H1 (cell line): Measurements from ENCODE around the gene NFAT5. TPM values are rescaled to one million over a fixed set of nuclear protein-coding genes. Genes with fewer than 3 reads are reported as not detected.

Experiments used
- CTCF ChIA-PET: fragments of 300-600 bp; sonication (Branson Sonifier 250); formaldehyde crosslinking; loops from one replicate; lab custom pipeline; 2021; ENCODE audit not compliant: partially characterized antibody; lab: Charles Lee
- POLR2A ChIA-PET: fragments of 300-600 bp; sonication (Branson Sonifier 250); formaldehyde crosslinking; loops from one replicate; lab custom pipeline; 2021; ENCODE audit warnings: inconsistent platforms; ENCODE audit not compliant: partially characterized antibody; lab: Charles Lee
- DNase-seq, 2 experiments: peaks; one replicate each; pipeline versions ENCODE4 v3.0.0 to v3.0.0-alpha.2; 2010 to 2022; ENCODE audit warnings: low spot score in 2 of 2, low read depth in 1 of 2, mixed read lengths in 1 of 2
- FAIRE-seq: peaks from 2 replicates; lab custom pipeline; 2011; peaks lifted over from hg19 to GRCh38; lab: Jason Lieb, UNC
- H2AFZ ChIP-seq: 2 replicates; pipeline ENCODE4 v1.8.1; 2012; ENCODE audit warnings: low read length, inconsistent platforms
- H2AK5ac ChIP-seq: 2 replicates; pipeline ENCODE4 v1.6.1; 2013; ENCODE audit warnings: low read depth, low read length
- H2BK120ac ChIP-seq: replicated peaks from 2 replicates; pipeline ENCODE3; 2013; ENCODE audit warnings: low read depth, low read length, inconsistent platforms
- H2BK12ac ChIP-seq: 2 replicates; pipeline ENCODE4 v1.6.1; 2013; ENCODE audit warnings: low read depth, low read length
- H2BK15ac ChIP-seq: 2 replicates; pipeline ENCODE4 v1.6.1; 2013; ENCODE audit warnings: low read length
- H2BK20ac ChIP-seq: 2 replicates; pipeline ENCODE4 v1.6.1; 2013; ENCODE audit warnings: low read length
- H2BK5ac ChIP-seq: 2 replicates; pipeline ENCODE4 v1.6.1; 2013; ENCODE audit warnings: low read depth, low read length
- H3K14ac ChIP-seq: 2 replicates; pipeline ENCODE4 v1.6.1; 2013; ENCODE audit warnings: inconsistent platforms; ENCODE audit not compliant: insufficient read length
- H3K18ac ChIP-seq: 2 replicates; pipeline ENCODE4 v1.6.1; 2013; ENCODE audit warnings: low read length; ENCODE audit errors: extremely low read depth
- H3K23ac ChIP-seq: 2 replicates; pipeline ENCODE4 v1.6.1; 2013; ENCODE audit warnings: inconsistent platforms; ENCODE audit not compliant: insufficient read length
- H3K23me2 ChIP-seq: 2 replicates; pipeline ENCODE4 v1.6.1; 2013; ENCODE audit warnings: low read depth, low read length
- H3K27ac ChIP-seq: 2 replicates; pipeline ENCODE4 v1.6.1; 2011; ENCODE audit warnings: low read depth, low read length, inconsistent platforms
- H3K27me3 ChIP-seq, 4 experiments: replicated peaks in 1 of 4; 1 replicate in 1 of 4; 2 replicates in 3 of 4; pipeline versions ENCODE4 v1.6.1 to v1.8.1; 2011 to 2013; ENCODE audit warnings: low read length in 3 of 4, mild to moderate bottlenecking in 3 of 4, inconsistent platforms in 2 of 4, mixed read lengths in 2 of 4, moderate library complexity in 1 of 4; ENCODE audit not compliant: control insufficient read depth in 3 of 4, insufficient read depth in 3 of 4; ENCODE audit errors: extremely low read depth in 1 of 4
- H3K36me3 ChIP-seq, 4 experiments: 2 replicates each; pipeline versions ENCODE4 v1.6.1 to v1.8.1; 2011 to 2013; ENCODE audit warnings: mild to moderate bottlenecking in 4 of 4, low read length in 3 of 4, moderate library complexity in 2 of 4, control low read depth in 1 of 4, inconsistent platforms in 1 of 4; ENCODE audit not compliant: insufficient read depth in 4 of 4, control insufficient read depth in 2 of 4
- H3K4ac ChIP-seq: replicated peaks from 2 replicates; pipeline ENCODE3; 2013; ENCODE audit warnings: low read length, low read depth, mixed read lengths, inconsistent platforms; ENCODE audit not compliant: insufficient read length
- H3K4me1 ChIP-seq, 4 experiments: replicated peaks in 1 of 4; 1 replicate in 1 of 4; 2 replicates in 3 of 4; pipeline versions ENCODE4 v1.6.1 to v1.8.1; 2011 to 2013; ENCODE audit warnings: low read length in 3 of 4, inconsistent platforms in 2 of 4, mixed read lengths in 1 of 4; ENCODE audit not compliant: insufficient read depth in 4 of 4, control insufficient read depth in 3 of 4
- H3K4me2 ChIP-seq, 2 experiments: 2 replicates each; pipeline versions ENCODE4 v1.6.1 to v1.8.1; 2011 to 2013; ENCODE audit warnings: low read depth in 2 of 2, low read length in 2 of 2, control low read depth in 1 of 2, inconsistent platforms in 1 of 2, mild to moderate bottlenecking in 1 of 2; ENCODE audit not compliant: insufficient read depth in 1 of 2
- H3K4me3 ChIP-seq, 4 experiments: fragments of 200-600, 300-600 bp in 1 of 4; sonication (generic), shearing (Covaris generic), sonication (Bioruptor Twin) in 1 of 4; 2 replicates each; pipeline versions ENCODE4 v1.5.1 to v1.8.1; 2011 to 2016; ENCODE audit warnings: low read length in 4 of 4, low read depth in 3 of 4, control low read depth in 2 of 4, inconsistent platforms in 2 of 4, mild to moderate bottlenecking in 2 of 4, mixed read lengths in 1 of 4, moderate library complexity in 1 of 4; ENCODE audit not compliant: insufficient read depth in 2 of 4; ENCODE audit errors: extremely low read depth in 1 of 4
- H3K56ac ChIP-seq: replicated peaks from 2 replicates; pipeline ENCODE3; 2013; ENCODE audit warnings: low read depth, mild to moderate bottlenecking, mixed read lengths, low read length, inconsistent platforms; ENCODE audit not compliant: insufficient read length
- H3K79me1 ChIP-seq: 2 replicates; pipeline ENCODE4 v1.6.1; 2013; ENCODE audit warnings: low read depth, low read length, control low read depth
- H3K79me2 ChIP-seq, 2 experiments: 2 replicates each; pipeline versions ENCODE4 v1.6.1 to v1.8.1; 2012 to 2013; ENCODE audit warnings: low read length in 2 of 2, mild to moderate bottlenecking in 2 of 2, inconsistent platforms in 1 of 2; ENCODE audit not compliant: insufficient read depth in 2 of 2, control insufficient read depth in 1 of 2
- H3K9ac ChIP-seq, 4 experiments: replicated peaks in 1 of 4; 1 replicate in 1 of 4; 2 replicates in 3 of 4; pipeline versions ENCODE4 v1.6.1 to v1.8.1; 2011 to 2013; ENCODE audit warnings: low read depth in 3 of 4, low read length in 3 of 4, control low read depth in 2 of 4, mild to moderate bottlenecking in 2 of 4, moderate library complexity in 2 of 4, inconsistent platforms in 1 of 4; ENCODE audit errors: extremely low read depth in 1 of 4
- H3K9me3 ChIP-seq, 2 experiments: 2 replicates each; pipeline versions ENCODE4 v1.6.1 to v1.8.1; 2012 to 2013; ENCODE audit warnings: mild to moderate bottlenecking in 2 of 2, moderate library complexity in 2 of 2, control low read depth in 1 of 2, inconsistent platforms in 1 of 2, low read depth in 1 of 2, low read length in 1 of 2, mixed read lengths in 1 of 2; ENCODE audit not compliant: insufficient read depth in 2 of 2
- H4K20me1 ChIP-seq, 2 experiments: replicated peaks in 1 of 2; 2 replicates each; pipeline versions ENCODE3 to v1.8.1; 2011 to 2013; ENCODE audit warnings: inconsistent platforms in 2 of 2, low read length in 2 of 2, mild to moderate bottlenecking in 1 of 2; ENCODE audit not compliant: insufficient read depth in 2 of 2, control insufficient read depth in 1 of 2
- H4K5ac ChIP-seq: 2 replicates; pipeline ENCODE4 v1.6.1; 2013; ENCODE audit warnings: low read length, low read depth, mixed read lengths, inconsistent platforms; ENCODE audit not compliant: insufficient read length
- H4K8ac ChIP-seq: 2 replicates; pipeline ENCODE4 v1.8.0; 2013; ENCODE audit warnings: mild to moderate bottlenecking, moderate library complexity, low read length, inconsistent platforms; ENCODE audit not compliant: insufficient read depth; ENCODE audit errors: extremely low read depth
- H4K91ac ChIP-seq: replicated peaks from 2 replicates; pipeline ENCODE3; 2013; ENCODE audit warnings: low read length, mixed read lengths, inconsistent platforms; ENCODE audit not compliant: insufficient read length
- CBX5 ChIP-seq: fragments of 300-800, 300-1000 bp; sonication (generic); IDR thresholded peaks from 2 replicates; pipeline ENCODE4 v1.7.1; 2016; ENCODE audit warnings: antibody characterized with exemption, low read length, low read depth
- polyA plus RNA-seq, 7 experiments: library from polyadenylated mRNA; depleted of rRNA in 3 of 7; stranded (reverse) in 5 of 7; unstranded in 2 of 7; fragments of >200 nt in 5 of 7; fragments of 200-250 nt in 2 of 7; gene quantifications; 1 replicate in 5 of 7; 2 replicates in 1 of 7; 4 replicates in 1 of 7; pipeline versions ENCODE4 v1.2.1 to v1.2.3, GENCODE V29; 2011 to 2013; ENCODE audit warnings: missing spikeins in 2 of 7, mixed read lengths in 2 of 7
- total RNA-seq: library from RNA; stranded (reverse); fragmentation: NEBNext Ultra II Directional; extraction: Animal tissue kit (Norgen Biotek cat#: 25700); gene quantifications from 2 replicates; pipeline ENCODE4 v1.2.1, GENCODE V29; 2021

NFAT5 gene
- total and polyA plus RNA-seq, 2 of the 8 experiments (the other 6 are each of a cell fraction or from before 2014, with no cell fraction given): 8.9 to 29.0 TPM

DNA sequence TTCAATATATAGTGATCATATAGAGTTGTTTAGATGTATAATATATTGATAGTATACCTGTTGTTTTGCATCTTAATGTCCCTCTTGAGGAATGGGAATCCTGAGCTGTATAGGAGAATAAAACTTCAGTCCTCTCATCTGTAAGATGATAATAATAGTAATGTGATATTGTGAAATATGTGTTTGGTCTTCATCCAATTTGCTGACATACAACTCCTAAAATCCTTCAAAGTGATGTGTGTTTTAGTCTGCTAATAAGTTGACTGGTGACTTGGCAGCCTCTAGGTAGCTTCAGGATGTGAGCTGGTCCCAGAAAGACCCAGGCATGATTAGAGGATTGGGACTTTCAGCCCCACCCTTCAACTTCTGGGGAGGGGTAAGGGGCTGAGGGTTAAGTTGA, 22.8 kb upstream of the NFAT5 start:
- POLR2A ChIA-PET: interaction anchor here (1.5 kb wide), 1 partner anchor 10 kb away, joined by 4 read pairs; no protein-coding TSS in a partner anchor
- no peaks in the 10 kb centered on the region for H4K20me1 ChIP-seq
- no peak overlapping the region for H3K4me3 ChIP-seq
- H3K18ac ChIP-seq: no peak overlapping the region
- H3K56ac ChIP-seq: no peak overlapping the region
- no peak for DNase-seq
- H3K36me3 ChIP-seq: no peaks in the 10 kb centered on the region
- H3K4me1 ChIP-seq: no peaks in the 10 kb centered on the region
- H3K9me3 ChIP-seq: no peaks in the 10 kb centered on the region
- H2BK20ac ChIP-seq: no peak overlapping the region
- H4K91ac ChIP-seq: no peak overlapping the region
- H2AK5ac ChIP-seq: no peak overlapping the region
- H2BK12ac ChIP-seq: no peak overlapping the region
- no peak overlapping the region for H3K23ac ChIP-seq
- H3K23me2 ChIP-seq: no peaks in the 10 kb centered on the region
- H3K9ac ChIP-seq: no peak overlapping the region
- H4K8ac ChIP-seq: no peak overlapping the region
- no peak for FAIRE-seq
- no peak overlapping the region for H2BK120ac ChIP-seq
- H3K79me1 ChIP-seq: no peaks in the 10 kb centered on the region
- no peaks in the 10 kb centered on the region for H3K79me2 ChIP-seq
- no peak overlapping the region for H3K4me2 ChIP-seq
- H2AFZ ChIP-seq: no peak overlapping the region
- H2BK5ac ChIP-seq: no peak overlapping the region
- H2BK15ac ChIP-seq: no peak overlapping the region
- H4K5ac ChIP-seq: no peak overlapping the region
- no peaks in the 10 kb centered on the region for H3K27me3 ChIP-seq
- CTCF ChIA-PET: interaction anchor here (0.6 to 2.5 kb wide), 4 partner anchors 48 to 304 kb away, joined by 3 to 7 read pairs (median 3); no protein-coding TSS in a partner anchor
- H3K27ac ChIP-seq: no peak overlapping the region
- H3K14ac ChIP-seq: no peak overlapping the region
- no peak overlapping the region for H3K4ac ChIP-seq
- no peak for TF ChIP-seq CBX5
